K562 (cell line): Measurements from ENCODE around the gene C6orf141. TPM values are rescaled to one million over a fixed set of nuclear protein-coding genes. Genes with fewer than 3 reads are reported as not detected.

Source experiments
- ARID2 ChIP-seq: fragments of 450-650 bp; IDR thresholded peaks from 2 replicates; pipeline ENCODE4 v1.6.1; 2017; ENCODE audit warnings: antibody characterized with exemption, mild to moderate bottlenecking
- BRD9 ChIP-seq: fragments of 450-650 bp; IDR thresholded peaks from 2 replicates; pipeline ENCODE4 v1.6.1; 2018; ENCODE audit warnings: low read depth; ENCODE audit not compliant: partially characterized antibody
- FOXK2 ChIP-seq, 2 experiments: fragments of 450-650 bp; IDR thresholded peaks in 1 of 2; conservative IDR thresholded peaks in 1 of 2; 2 replicates each; pipeline ENCODE4 v1.6.1; 2016; ENCODE audit warnings: low read depth in 2 of 2, mild to moderate bottlenecking in 1 of 2
- JUND ChIP-seq, 2 experiments: IDR thresholded peaks; 2 replicates in 1 of 2; 3 replicates in 1 of 2; pipeline ENCODE4 v1.6.1; 2011; ENCODE audit warnings: borderline replicate concordance in 2 of 2, low read depth in 2 of 2, low read length in 2 of 2, improper control_type of control experiment in 1 of 2, missing biosample characterization in 1 of 2, missing genetic modification characterization in 1 of 2, missing genetic modification reagents in 1 of 2
- KLF16 ChIP-seq: IDR thresholded peaks from 2 replicates; pipeline ENCODE4 v1.6.1; 2016; ENCODE audit warnings: antibody characterized with exemption
- LARP7 ChIP-seq: fragments of 450-650 bp; IDR thresholded peaks from 2 replicates; pipeline ENCODE4 v1.6.1; 2016
- MLLT1 ChIP-seq, 2 experiments: fragments of 450-650 bp; IDR thresholded peaks; 2 replicates each; pipeline ENCODE4 v1.6.1; 2016
- RFX1 ChIP-seq: fragments of 450-650 bp; IDR thresholded peaks from 2 replicates; pipeline ENCODE4 v1.6.1; 2016; ENCODE audit warnings: mild to moderate bottlenecking, moderate library complexity
- ZFP1 ChIP-seq: fragments of 450-650 bp; formaldehyde crosslinking; IDR thresholded peaks from 2 replicates; pipeline ENCODE4 v1.4.0; 2020; ENCODE audit warnings: mild to moderate bottlenecking, mixed read lengths
- ZNF384 ChIP-seq: IDR thresholded peaks from 2 replicates; pipeline ENCODE4 v1.6.1; 2012; ENCODE audit warnings: low read depth, low read length, improper control_type of control experiment
- ZNF592 ChIP-seq: fragments of 450-650 bp; IDR thresholded peaks from 2 replicates; pipeline ENCODE4 v1.6.1; 2017; ENCODE audit warnings: antibody characterized with exemption, mild to moderate bottlenecking
- polyA plus RNA-seq, 8 experiments: library from polyadenylated mRNA; depleted of rRNA in 4 of 8; stranded (reverse) in 5 of 8; unstranded in 3 of 8; fragments of >200 nt; fragmentation: Nextera tagmentation in 2 of 8; fragmentation: Illumina TruSeq in 1 of 8; extraction: Ambion mirVana in 2 of 8; extraction: Trizol in 1 of 8; gene quantifications; 2 replicates each; pipeline versions ENCODE4 v1.2.1 to v1.2.3, GENCODE V29; 2011 to 2014; ENCODE audit warnings: inconsistent platforms in 1 of 8, missing spikeins in 1 of 8
- total RNA-seq, 7 experiments: library from RNA; depleted of rRNA in 6 of 7; stranded (reverse); fragments of >200 nt in 6 of 7; fragmentation: Illumina TruSeq in 2 of 7; extraction: Trizol in 2 of 7; gene quantifications; 2 replicates each; pipeline versions ENCODE4 v1.2.1 to v1.2.3, GENCODE V29; 2011 to 2021; ENCODE audit warnings: low replicate concordance in 1 of 7
- TF ChIP-seq, protein P1 (sequence below), 2 experiments: fragments of 150-350 bp in 1 of 2; IDR thresholded peaks; 2 replicates each; pipeline ENCODE4 v1.6.1; 2012 to 2016; ENCODE audit warnings: low read depth in 2 of 2, low read length in 2 of 2, mild to moderate bottlenecking in 1 of 2, moderate library complexity in 1 of 2
- TF ChIP-seq, protein P2 (sequence below), 3 experiments: IDR thresholded peaks in 2 of 3; conservative IDR thresholded peaks in 1 of 3; 2 replicates each; pipeline ENCODE4 v1.5.1; 2011 to 2012; ENCODE audit warnings: low read length in 3 of 3, mild to moderate bottlenecking in 3 of 3, control low read depth in 2 of 3, improper control_type of control experiment in 1 of 3, inconsistent platforms in 1 of 3, low read depth in 1 of 3, mixed read lengths in 1 of 3, moderate library complexity in 1 of 3; ENCODE audit not compliant: insufficient read depth in 2 of 3

C6orf141 gene
- total and polyA plus RNA-seq, 9 of the 15 experiments (the other 6 are each of a cell fraction or from before 2014, with no cell fraction given) = not detected

DNA sequence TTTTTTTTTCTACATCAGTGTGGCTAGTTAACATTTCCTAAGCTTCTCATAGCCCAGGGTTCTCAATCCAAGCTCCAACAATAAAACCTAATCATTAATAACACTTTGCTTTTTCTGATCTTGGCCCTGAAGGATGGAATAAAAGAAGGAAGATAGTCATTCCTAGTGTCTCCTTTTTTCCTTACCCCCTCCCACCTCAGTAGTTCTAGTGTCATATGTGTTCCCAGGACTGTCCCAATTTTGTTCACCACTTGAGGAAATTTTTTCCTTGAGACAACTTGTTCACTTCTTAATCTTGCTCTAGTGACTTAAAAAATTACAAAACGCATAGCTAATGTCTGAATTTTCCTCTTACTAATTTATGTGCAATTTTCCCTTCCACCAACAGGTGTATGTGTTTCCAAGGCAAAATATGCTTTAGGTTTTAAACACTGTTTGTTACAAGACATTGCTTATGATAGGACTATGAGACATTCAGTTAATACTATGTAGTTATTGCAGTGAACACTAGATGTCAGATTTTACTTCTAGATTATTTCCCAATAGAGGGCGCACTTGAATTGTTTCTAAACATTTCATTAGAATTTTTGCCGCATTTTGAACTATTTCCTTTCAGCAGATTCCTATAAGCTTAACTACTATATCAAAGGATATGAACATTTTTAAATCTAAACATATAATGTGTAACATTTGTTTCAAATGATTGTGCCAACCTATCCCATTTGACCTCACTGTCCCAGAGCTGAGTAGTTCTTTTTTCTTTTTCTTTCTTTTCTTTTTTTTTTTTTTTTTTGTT, 18.5 kb upstream of the C6orf141 start (continued):
- peak; percentile 87 for TF ChIP-seq ZNF592
- TF ChIP-seq FOXK2 (conservative IDR thresholded peaks at IDR 0.05 in 1 of 2, IDR thresholded peaks at IDR 0.05 in 1 of 2; ENCODE audit: low read depth in 2 of 2) = peak in 1 of 2 experiments; percentile 54; a peak in 1 of 4 replicates
- TF ChIP-seq, protein P1, sequence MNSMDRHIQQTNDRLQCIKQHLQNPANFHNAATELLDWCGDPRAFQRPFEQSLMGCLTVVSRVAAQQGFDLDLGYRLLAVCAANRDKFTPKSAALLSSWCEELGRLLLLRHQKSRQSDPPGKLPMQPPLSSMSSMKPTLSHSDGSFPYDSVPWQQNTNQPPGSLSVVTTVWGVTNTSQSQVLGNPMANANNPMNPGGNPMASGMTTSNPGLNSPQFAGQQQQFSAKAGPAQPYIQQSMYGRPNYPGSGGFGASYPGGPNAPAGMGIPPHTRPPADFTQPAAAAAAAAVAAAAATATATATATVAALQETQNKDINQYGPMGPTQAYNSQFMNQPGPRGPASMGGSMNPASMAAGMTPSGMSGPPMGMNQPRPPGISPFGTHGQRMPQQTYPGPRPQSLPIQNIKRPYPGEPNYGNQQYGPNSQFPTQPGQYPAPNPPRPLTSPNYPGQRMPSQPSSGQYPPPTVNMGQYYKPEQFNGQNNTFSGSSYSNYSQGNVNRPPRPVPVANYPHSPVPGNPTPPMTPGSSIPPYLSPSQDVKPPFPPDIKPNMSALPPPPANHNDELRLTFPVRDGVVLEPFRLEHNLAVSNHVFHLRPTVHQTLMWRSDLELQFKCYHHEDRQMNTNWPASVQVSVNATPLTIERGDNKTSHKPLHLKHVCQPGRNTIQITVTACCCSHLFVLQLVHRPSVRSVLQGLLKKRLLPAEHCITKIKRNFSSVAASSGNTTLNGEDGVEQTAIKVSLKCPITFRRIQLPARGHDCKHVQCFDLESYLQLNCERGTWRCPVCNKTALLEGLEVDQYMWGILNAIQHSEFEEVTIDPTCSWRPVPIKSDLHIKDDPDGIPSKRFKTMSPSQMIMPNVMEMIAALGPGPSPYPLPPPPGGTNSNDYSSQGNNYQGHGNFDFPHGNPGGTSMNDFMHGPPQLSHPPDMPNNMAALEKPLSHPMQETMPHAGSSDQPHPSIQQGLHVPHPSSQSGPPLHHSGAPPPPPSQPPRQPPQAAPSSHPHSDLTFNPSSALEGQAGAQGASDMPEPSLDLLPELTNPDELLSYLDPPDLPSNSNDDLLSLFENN (IDR thresholded peaks at IDR 0.05; ENCODE audit: low read depth in 2 of 2, low read length in 2 of 2) = 0 out of 4 replicates have a peak, but pooled peaks of 1 of the 2 experiments have one; percentile 10
- TF ChIP-seq, protein P2, sequence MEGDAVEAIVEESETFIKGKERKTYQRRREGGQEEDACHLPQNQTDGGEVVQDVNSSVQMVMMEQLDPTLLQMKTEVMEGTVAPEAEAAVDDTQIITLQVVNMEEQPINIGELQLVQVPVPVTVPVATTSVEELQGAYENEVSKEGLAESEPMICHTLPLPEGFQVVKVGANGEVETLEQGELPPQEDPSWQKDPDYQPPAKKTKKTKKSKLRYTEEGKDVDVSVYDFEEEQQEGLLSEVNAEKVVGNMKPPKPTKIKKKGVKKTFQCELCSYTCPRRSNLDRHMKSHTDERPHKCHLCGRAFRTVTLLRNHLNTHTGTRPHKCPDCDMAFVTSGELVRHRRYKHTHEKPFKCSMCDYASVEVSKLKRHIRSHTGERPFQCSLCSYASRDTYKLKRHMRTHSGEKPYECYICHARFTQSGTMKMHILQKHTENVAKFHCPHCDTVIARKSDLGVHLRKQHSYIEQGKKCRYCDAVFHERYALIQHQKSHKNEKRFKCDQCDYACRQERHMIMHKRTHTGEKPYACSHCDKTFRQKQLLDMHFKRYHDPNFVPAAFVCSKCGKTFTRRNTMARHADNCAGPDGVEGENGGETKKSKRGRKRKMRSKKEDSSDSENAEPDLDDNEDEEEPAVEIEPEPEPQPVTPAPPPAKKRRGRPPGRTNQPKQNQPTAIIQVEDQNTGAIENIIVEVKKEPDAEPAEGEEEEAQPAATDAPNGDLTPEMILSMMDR (IDR thresholded peaks at IDR 0.05 in 2 of 3, conservative IDR thresholded peaks at IDR 0.05 in 1 of 3; ENCODE audit: insufficient read depth in 2 of 3, low read depth in 1 of 3, low read length in 3 of 3) = peak; percentile 79 to 100 (median 99)
- peak; percentile 93 for TF ChIP-seq BRD9
- peak; percentile 68 for TF ChIP-seq KLF16
- 0 out of 2 replicates have a peak, but pooled peaks have one; percentile 23 for TF ChIP-seq RFX1
- peak; percentile 27; the same call in 1 of the 2 replicates for TF ChIP-seq JUND (IDR thresholded peaks at IDR 0.05; ENCODE audit: borderline replicate concordance, low read depth, low read length)
- no peak for TF ChIP-seq JUND (tag; IDR thresholded peaks at IDR 0.05; ENCODE audit: borderline replicate concordance, low read depth, low read length)
- peak in 1 of 2 experiments; percentile 81; a peak in 2 of 4 replicates for TF ChIP-seq MLLT1 (IDR thresholded peaks at IDR 0.05)
- 0 out of 2 replicates have a peak, but pooled peaks have one; percentile 12 for TF ChIP-seq ZNF384
- peak; percentile 80 for TF ChIP-seq ARID2
- 0 out of 2 replicates have a peak, but pooled peaks have one; percentile 50 for TF ChIP-seq LARP7
- TF ChIP-seq ZFP1 (CRISPR knock-in tag) = no peak
